PC-3 (cell line): ENCODE results near the gene RETSAT. TPM values are rescaled to one million over a fixed set of nuclear protein-coding genes. Genes with fewer than 3 reads are reported as not detected.

Experiments used
- ATAC-seq: fragments of 200-7000 bp; cut with Tn5 transposase; 2 replicates; pipeline ENCODE4 v1.9.1; 2020; ENCODE audit warnings: mild to moderate bottlenecking, moderate library complexity
- Bru-seq: library from RNA; stranded (reverse); fragments of 400-500 nt; gene quantifications from one replicate; lab custom pipeline; 2021; lab: Mats Ljungman, UMichigan
- BruChase-seq, 2 experiments: library from RNA; stranded (reverse); fragments of 400-500 nt; gene quantifications; one replicate each; lab custom pipeline; 2021; lab: Mats Ljungman, UMichigan
- BruUV-seq: library from RNA; stranded (reverse); fragments of 400-500 nt; replicated peaks from 2 replicates; lab custom pipeline; 2021; lab: Mats Ljungman, UMichigan
- CTCF ChIA-PET: fragments of 300-600 bp; sonication (Branson Sonifier 250); formaldehyde crosslinking; loops from one replicate; lab custom pipeline; 2022; ENCODE audit warnings: antibody characterized with exemption; lab: Charles Lee
- POLR2A ChIA-PET: fragments of 300-600 bp; sonication (Branson Sonifier 250); formaldehyde crosslinking; loops from one replicate; lab custom pipeline; 2022; ENCODE audit warnings: antibody characterized with exemption; ENCODE audit not compliant: unreplicated experiment; lab: Charles Lee
- DNase-seq: peaks from one replicate; pipeline ENCODE4 v3.0.0-alpha.2; 2015
- H2AFZ ChIP-seq: fragments of 300-600 bp; sonication (generic); 2 replicates; pipeline ENCODE4 v1.6.0; 2016; ENCODE audit warnings: antibody characterized with exemption, low read length
- H3F3A ChIP-seq: fragments of 300-600 bp; sonication (generic); one replicate; pipeline ENCODE4 v1.6.0; 2017; ENCODE audit warnings: antibody characterized with exemption, low read length, control low read depth, mild to moderate bottlenecking; ENCODE audit not compliant: unreplicated experiment
- H3K27ac ChIP-seq: fragments of 300-600 bp; sonication (generic); 2 replicates; pipeline ENCODE4 v1.5.1; 2016; ENCODE audit warnings: mild to moderate bottlenecking, low read length
- H3K27me3 ChIP-seq: fragments of 300-600 bp; sonication (generic); 2 replicates; pipeline ENCODE4 v1.6.1; 2016; ENCODE audit warnings: low read length, mixed read lengths
- H3K36me3 ChIP-seq: fragments of 300-600 bp; sonication (generic); 2 replicates; pipeline ENCODE4 v1.6.1; 2016; ENCODE audit warnings: low read depth, mixed run types, low read length, mixed read lengths
- H3K4me1 ChIP-seq: fragments of 300-600 bp; sonication (generic); 2 replicates; pipeline ENCODE4 v1.5.1; 2016; ENCODE audit warnings: low read length; ENCODE audit not compliant: insufficient read depth
- H3K4me2 ChIP-seq: fragments of 300-600 bp; sonication (generic); 2 replicates; pipeline ENCODE4 v1.6.0; 2016; ENCODE audit warnings: low read length
- H3K4me3 ChIP-seq: fragments of 300-600 bp; sonication (generic); 2 replicates; pipeline ENCODE4 v1.5.1; 2016; ENCODE audit warnings: mild to moderate bottlenecking, low read length, mixed read lengths
- H3K79me2 ChIP-seq: fragments of 300-600 bp; sonication (generic); 2 replicates; pipeline ENCODE4 v1.6.1; 2017; ENCODE audit warnings: low read length, mixed read lengths
- H3K9ac ChIP-seq: fragments of 300-600 bp; sonication (generic); 2 replicates; pipeline ENCODE4 v1.6.0; 2016; ENCODE audit warnings: mild to moderate bottlenecking, low read length
- H3K9me2 ChIP-seq: fragments of 300-600 bp; sonication (generic); replicated peaks from 2 replicates; pipeline ENCODE4 v1.6.1; 2016; ENCODE audit warnings: mixed run types, low read length, mixed read lengths
- H3K9me3 ChIP-seq: fragments of 300-600 bp; sonication (generic); 2 replicates; pipeline ENCODE4 v1.6.1; 2016; ENCODE audit warnings: low read length, mixed read lengths
- H4K20me1 ChIP-seq: fragments of 300-600 bp; sonication (generic); 2 replicates; pipeline ENCODE4 v1.6.1; 2016; ENCODE audit warnings: low read length, mixed read lengths
- EZH2 ChIP-seq: fragments of 300-600 bp; sonication (generic); IDR thresholded peaks from one replicate; pipeline ENCODE4 v1.6.1; 2017; ENCODE audit warnings: antibody characterized with exemption, mild to moderate bottlenecking, low read length; ENCODE audit not compliant: unreplicated experiment
- EZH2phosphoT487 ChIP-seq: fragments of 300-600 bp; sonication (generic); IDR thresholded peaks from 2 replicates; pipeline ENCODE4 v1.6.1; 2018; ENCODE audit warnings: mild to moderate bottlenecking, antibody characterized with exemption, low read length, borderline replicate concordance
- intact Hi-C: fragments of 100-400 bp; cut with micrococcal nuclease; formaldehyde crosslinking; loops from 2 replicates; pipeline ENCODE4 v1.9.0; 2023
- long read RNA-seq: library from polyadenylated mRNA; unstranded; transcript quantifications from one replicate; pipeline ENCODE4 v2.0.0, GENCODE V29; 2021; ENCODE audit not compliant: unreplicated experiment
- total RNA-seq: library from RNA; depleted of rRNA; stranded (reverse); fragments of >200 nt; gene quantifications from 2 replicates; pipeline ENCODE4 v1.2.3, GENCODE V29; 2014; rRNA removed
- TF ChIP-seq, protein P1 (sequence below): fragments of 300-600 bp; sonication (generic); conservative IDR thresholded peaks from 2 replicates; pipeline ENCODE4 v1.5.1; 2017; ENCODE audit warnings: antibody characterized with exemption, low read depth, mild to moderate bottlenecking, low read length

The RETSAT gene
- total RNA-seq (39.1 and 50.8 TPM in 2 replicates), Bru-seq, nascent RNA (percentile 86 among the genes with signal in this experiment), BruChase-seq, experiment 1, labeled RNA remaining after a 6-hour chase (percentile 83 among the genes with signal in this experiment), BruChase-seq, experiment 2, labeled RNA remaining after a 2-hour chase (percentile 93 among the genes with signal in this experiment)
- long read RNA-seq, transcript RETSAT-201 (11 exons, 3,100 nt): major isoform, 31 of 132 reads
- long read RNA-seq, partial matches to known transcripts: 50 of 132 reads
- long read RNA-seq, other reads (novel, unspliced or antisense): 50 of 132 reads

DNA sequence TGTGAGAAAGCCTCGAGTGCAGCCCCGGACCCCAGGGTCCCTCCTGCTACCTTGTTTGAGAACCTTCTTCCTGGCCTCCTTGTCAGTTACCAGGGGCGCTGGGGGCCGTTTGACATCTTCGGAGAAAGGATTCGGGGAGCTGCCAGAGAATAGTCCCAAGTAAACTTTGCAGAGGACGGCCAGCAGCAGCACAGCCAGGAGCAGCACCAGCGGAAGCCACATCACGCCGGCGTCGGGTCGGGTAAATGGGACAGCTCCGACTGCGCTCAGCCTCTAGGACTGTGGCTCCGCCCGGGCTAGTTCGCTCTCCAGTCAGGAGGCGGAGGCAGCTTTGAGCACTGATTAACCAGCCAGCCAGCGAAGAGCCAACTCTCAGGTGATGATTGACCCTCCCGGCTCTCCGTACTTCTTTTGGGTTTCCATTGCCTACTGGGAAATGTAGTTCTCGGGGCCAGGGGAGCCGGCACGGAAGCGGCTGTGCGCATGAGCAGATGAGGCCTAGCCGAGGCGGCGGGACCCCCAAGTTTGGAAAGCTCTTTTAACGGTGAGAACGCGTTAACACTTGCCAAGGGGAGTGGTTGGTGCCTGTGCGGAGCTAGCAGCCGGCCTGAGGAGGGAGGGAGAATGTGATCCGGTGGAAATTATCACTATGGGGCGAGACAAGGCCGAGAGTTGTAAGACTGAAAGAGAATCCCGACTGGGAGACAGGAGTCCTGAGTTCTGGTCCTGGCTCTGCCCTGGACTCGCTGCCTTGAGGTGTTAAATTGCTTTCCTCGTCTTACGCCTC, at the start of gene RETSAT, which contains the start of gene ELMOD3:
TSS of gene RETSAT (minus strand) at position 243 of the 787 bp plus-strand sequence. CDS start at position 222, 21 bp downstream.
TSS of gene ELMOD3 (plus strand) at position 484 of the 787 bp plus-strand sequence. CDS start 2,430 bp downstream, outside the sequence.
- Histone ChIP-seq H3K4me1 (peaks cover 32% of the 10 kb centered on the region), H3F3A (no peaks in the 10 kb centered on the region), H4K20me1 (peaks cover 12% of the 10 kb centered on the region; the same call in 1 of the 2 replicates), H3K9ac (peak within 1 kb of the TSS; percentile 89), H3K79me2 (peaks cover 49% of the 10 kb centered on the region), H3K9me3 (no peaks in the 10 kb centered on the region), H2AFZ (peak within 1 kb of the TSS; percentile 97), H3K9me2 (no peaks in the 10 kb centered on the region), H3K27ac (peak within 1 kb of the TSS; percentile 61), H3K4me3 (peak within 1 kb of the TSS; percentile 84), H3K27me3 (no peaks in the 10 kb centered on the region), H3K4me2 (peak within 1 kb of the TSS; percentile 93), H3K36me3 (peaks cover 23% of the 10 kb centered on the region)
- BruUV-seq: no TSS peak
- intact Hi-C loops: loop anchor here (1.0 to 5.0 kb wide), 2 partner anchors 15 to 53 kb away; no protein-coding TSS in a partner anchor
- TF ChIP-seq, protein P1, sequence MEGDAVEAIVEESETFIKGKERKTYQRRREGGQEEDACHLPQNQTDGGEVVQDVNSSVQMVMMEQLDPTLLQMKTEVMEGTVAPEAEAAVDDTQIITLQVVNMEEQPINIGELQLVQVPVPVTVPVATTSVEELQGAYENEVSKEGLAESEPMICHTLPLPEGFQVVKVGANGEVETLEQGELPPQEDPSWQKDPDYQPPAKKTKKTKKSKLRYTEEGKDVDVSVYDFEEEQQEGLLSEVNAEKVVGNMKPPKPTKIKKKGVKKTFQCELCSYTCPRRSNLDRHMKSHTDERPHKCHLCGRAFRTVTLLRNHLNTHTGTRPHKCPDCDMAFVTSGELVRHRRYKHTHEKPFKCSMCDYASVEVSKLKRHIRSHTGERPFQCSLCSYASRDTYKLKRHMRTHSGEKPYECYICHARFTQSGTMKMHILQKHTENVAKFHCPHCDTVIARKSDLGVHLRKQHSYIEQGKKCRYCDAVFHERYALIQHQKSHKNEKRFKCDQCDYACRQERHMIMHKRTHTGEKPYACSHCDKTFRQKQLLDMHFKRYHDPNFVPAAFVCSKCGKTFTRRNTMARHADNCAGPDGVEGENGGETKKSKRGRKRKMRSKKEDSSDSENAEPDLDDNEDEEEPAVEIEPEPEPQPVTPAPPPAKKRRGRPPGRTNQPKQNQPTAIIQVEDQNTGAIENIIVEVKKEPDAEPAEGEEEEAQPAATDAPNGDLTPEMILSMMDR: no peak
- TF ChIP-seq EZH2: no peak
- TF ChIP-seq EZH2phosphoT487: no peak
- ATAC-seq (peak; percentile 97), DNase-seq (peak; percentile 99)
- CTCF ChIA-PET: interaction anchor here (0.6 kb wide), 1 partner anchor 178 kb away, joined by 3 read pairs; no protein-coding TSS in a partner anchor
- POLR2A ChIA-PET: interaction anchor here (0.7 to 1.3 kb wide), 2 partner anchors 67 to 184 kb away, joined by 4 read pairs; partner anchors contain the start of gene MAT2A

DNA sequence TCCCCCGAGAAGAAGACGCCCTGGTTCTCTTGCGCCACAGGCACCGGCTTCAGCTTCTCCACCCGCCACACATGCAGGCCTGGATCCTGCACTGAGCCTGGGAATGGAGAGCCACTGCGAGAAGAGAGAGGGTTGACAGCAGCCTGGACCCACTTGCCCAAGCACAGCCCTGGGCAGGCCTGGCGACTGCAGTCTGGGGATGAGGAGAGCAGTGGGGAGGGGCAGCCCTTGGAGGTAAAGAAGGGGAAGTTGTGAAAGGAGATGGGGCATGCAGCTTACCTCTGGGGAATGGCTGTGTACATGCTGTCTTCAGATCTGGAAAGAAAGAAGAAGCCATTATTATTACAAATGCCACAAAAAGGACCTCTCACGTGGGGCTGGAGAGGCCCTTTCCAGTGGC, 47.5 kb upstream of the RETSAT start:
- Histone ChIP-seq H3K4me2 (no peak overlapping the region), H3K4me3 (no peak overlapping the region), H3K9me2 (no peaks in the 10 kb centered on the region), H3K4me1 (peaks cover 9% of the 10 kb centered on the region), H3K9ac (no peak overlapping the region), H3K9me3 (0 out of 2 replicates have a peak, but pooled peaks cover 5% of the 10 kb centered on the region), H3K79me2 (peaks cover 8% of the 10 kb centered on the region; the same call in 1 of the 2 replicates), H2AFZ (no peak overlapping the region), H3K27ac (no peak overlapping the region), H3F3A (no peaks in the 10 kb centered on the region), H4K20me1 (no peaks in the 10 kb centered on the region), H3K27me3 (no peaks in the 10 kb centered on the region), H3K36me3 (no peaks in the 10 kb centered on the region; the same call in 1 of the 2 replicates)
- ChIA-PET CTCF (no interaction called here), POLR2A (no interaction called here)
- DNase-seq: no peak
- TF ChIP-seq EZH2phosphoT487: no peak
- TF ChIP-seq EZH2: no peak
- TF ChIP-seq, protein P1: no peak
- ATAC-seq: no peak
- intact Hi-C loops: no loop called here
- BruUV-seq: no TSS peak
